ENCODE results near the gene PURB. TPM values are rescaled to one million over a fixed set of nuclear protein-coding genes. Genes with fewer than 3 reads are reported as not detected.
"Not testable (repeated sequence)": the region's sequence is repeated elsewhere in the genome, so short reads cannot be mapped to it uniquely, and the experiment has no call there.

PURB gene
- total RNA-seq, 6 experiments from 2014 or later, result 4.9 to 6.9 (median 6.7) TPM

- intact Hi-C loops (cut with DNase I), result loop anchor here in 1 of 2 donors (10.0 kb wide), 1 partner anchor 263 kb away; the partner anchor contains the start of gene TMED4
- H3K27ac ChIP-seq, result peak within 1 kb of the TSS; percentile 92 to 96 (median 95)
- TF ChIP-seq POLR2A (IDR thresholded peaks at IDR 0.05), result peak; percentile 89
- peak in 1 of 4 donors; percentile 15 for TF ChIP-seq CTCF (IDR thresholded peaks at IDR 0.05)
- H3K4me1 ChIP-seq, result peaks cover 0 to 13% (median 8%) of the 10 kb centered on the region in 4 donors
- no peaks in the 10 kb centered on the region for H3K9me3 ChIP-seq
- peak; percentile 93 to 96 (median 94) for ATAC-seq
- no peaks in the 10 kb centered on the region for H3K27me3 ChIP-seq
- DNase-seq, result peak; percentile 100
- H3K4me3 ChIP-seq, result peak within 1 kb of the TSS; percentile 58 to 84 (median 79)
- WGBS (ENCODE audit: insufficient coverage, low coverage, low lambda C conversion rate, missing lambda C conversion rate), result 0% methylated on average over 29 of the region's 70 CpGs
- H3K36me3 ChIP-seq, result no peaks in the 10 kb centered on the region
Measured at GRCh38 chr7:44847920-44848634, 37.3 kb downstream of the PURB start, which contains the start of gene H2AZ2. TSS of gene H2AZ2 (minus strand) at chr7:44848087. CDS start at chr7:44847971, 116 bp downstream.

GRCh38 chr7:44847509-44847919 lies 37.8 kb downstream of the PURB start:
- no peaks in the 10 kb centered on the region for H3K27me3 ChIP-seq
- H3K4me1 ChIP-seq, result peaks cover 0 to 13% (median 8%) of the 10 kb centered on the region in 4 donors
- ATAC-seq (peak; percentile 73 to 83 (median 79)), DNase-seq (peak; percentile 90 to 92 (median 91))
- intact Hi-C loops (cut with DNase I), result loop anchor here in 1 of 2 donors (10.0 kb wide), 1 partner anchor 263 kb away; the partner anchor contains the start of gene TMED4
- H3K27ac ChIP-seq, result peak overlapping the region; percentile 92 to 96 (median 95)
- no peaks in the 10 kb centered on the region for H3K36me3 ChIP-seq
- 0% methylated on average over 6 of the region's 36 CpGs for WGBS (ENCODE audit: insufficient coverage, low coverage, low lambda C conversion rate, missing lambda C conversion rate)
- no peaks in the 10 kb centered on the region for H3K9me3 ChIP-seq
- no peak for TF ChIP-seq POLR2A (IDR thresholded peaks at IDR 0.05)
- peak; percentile 89 to 95 (median 92) for TF ChIP-seq CTCF (IDR thresholded peaks at IDR 0.05)
- H3K4me3 ChIP-seq, result peak overlapping the region; percentile 58 to 84 (median 79)

GRCh38 chr7:44846816-44847508 lies 38.4 kb downstream of the PURB start:
- H3K4me3 ChIP-seq, result peak overlapping the region; percentile 58 to 84 (median 79)
- under 1% methylated on average over 12 of the region's 12 CpGs for WGBS (ENCODE audit: insufficient coverage, low coverage, low lambda C conversion rate, missing lambda C conversion rate)
- no peaks in the 10 kb centered on the region for H3K9me3 ChIP-seq
- H3K36me3 ChIP-seq, result no peaks in the 10 kb centered on the region
- TF ChIP-seq POLR2A (IDR thresholded peaks at IDR 0.05) (no peak), CTCF (IDR thresholded peaks at IDR 0.05) (no peak)
- ATAC-seq (no peak), DNase-seq (no peak)
- peaks cover 0 to 13% (median 8%) of the 10 kb centered on the region in 4 donors for H3K4me1 ChIP-seq
- H3K27ac ChIP-seq, result peak overlapping the region; percentile 92 to 96 (median 95)
- intact Hi-C loops (cut with DNase I), result loop anchor here in 1 of 2 donors (10.0 kb wide), 1 partner anchor 262 kb away; the partner anchor contains the start of gene TMED4
- H3K27me3 ChIP-seq, result no peaks in the 10 kb centered on the region

GRCh38 chr7:44846390-44846789 lies 38.9 kb downstream of the PURB start:
- Histone ChIP-seq H3K27ac (peak overlapping the region; percentile 92 to 96 (median 95)), H3K4me1 (peaks cover 0 to 13% (median 8%) of the 10 kb centered on the region in 4 donors), H3K4me3 (peak overlapping the region; percentile 58 to 84 (median 79))
- H3K27me3 ChIP-seq, H3K36me3 ChIP-seq, ATAC-seq, H3K9me3 ChIP-seq, DNase-seq: not testable (repeated sequence)
- intact Hi-C loops (cut with DNase I), result loop anchor here in 1 of 2 donors (10.0 kb wide), 1 partner anchor 262 kb away; the partner anchor contains the start of gene TMED4
- 31% methylated on average over 10 of the region's 11 CpGs for WGBS (ENCODE audit: insufficient coverage, low coverage, low lambda C conversion rate, missing lambda C conversion rate)

Measured in right lobe of liver (tissue), 6 donors.